Brain microvascular endothelial cell (primary cell): ENCODE results near the gene MEAK7.

Source experiments
- DNase-seq: peaks from one replicate; pipeline ENCODE4 v3.0.0-alpha.2; 2020
- H3K27ac ChIP-seq: fragments of 250-450 bp; sonication (Bioruptor Pico); 2 replicates; pipeline ENCODE4 v1.5.1; 2020; ENCODE audit warnings: mild to moderate bottlenecking, moderate library complexity
- H3K27me3 ChIP-seq: fragments of 250-450 bp; sonication (Bioruptor Pico); replicated peaks from 2 replicates; pipeline ENCODE4 v1.5.1; 2020; ENCODE audit warnings: mild to moderate bottlenecking
- H3K36me3 ChIP-seq: fragments of 250-450 bp; sonication (Bioruptor Pico); replicated peaks from 2 replicates; pipeline ENCODE4 v1.5.1; 2020; ENCODE audit warnings: mild to moderate bottlenecking
- H3K4me3 ChIP-seq: 2 replicates; pipeline ENCODE4 v1.5.1; 2011; ENCODE audit warnings: low read depth, mild to moderate bottlenecking, control low read depth, low read length, moderate library complexity
- CTCF ChIP-seq: IDR thresholded peaks from 2 replicates; pipeline ENCODE4 v1.5.1; 2011; ENCODE audit warnings: low read depth, mild to moderate bottlenecking, moderate library complexity, low read length, control low read depth, inconsistent platforms; ENCODE audit errors: missing control alignments
- in situ Hi-C: cut with HindIII; loops from 2 replicates; pipeline ENCODE4 v1.10.0; 2017; ENCODE audit warnings: low sequenced_read_pairs, low pct_ligation_motif_present

MEAK7 gene

GRCh38 chr16:84511831-84512230, 7.4 kb upstream of the MEAK7 start:
- DNase-seq, result no peak
- no peaks in the 10 kb centered on the region for H3K36me3 ChIP-seq
- H3K27ac ChIP-seq, result no peak overlapping the region
- no peak for TF ChIP-seq CTCF
- no peak overlapping the region for H3K4me3 ChIP-seq
- no peaks in the 10 kb centered on the region for H3K27me3 ChIP-seq
- in situ Hi-C loops, result no loop called here

GRCh38 chr16:84511180-84511800, 6.8 kb upstream of the MEAK7 start:
- H3K27ac ChIP-seq, result no peak overlapping the region
- in situ Hi-C loops, result no loop called here
- H3K27me3 ChIP-seq, result no peaks in the 10 kb centered on the region
- peak; percentile 76 for DNase-seq
- TF ChIP-seq CTCF, result peak; percentile 95
- H3K36me3 ChIP-seq, result no peaks in the 10 kb centered on the region
- H3K4me3 ChIP-seq, result peak overlapping the region; percentile 35

- Histone ChIP-seq H3K27me3 (no peaks in the 10 kb centered on the region), H3K4me3 (no peak overlapping the region), H3K36me3 (no peaks in the 10 kb centered on the region), H3K27ac (no peak overlapping the region)
- in situ Hi-C loops, result no loop called here
- no peak for TF ChIP-seq CTCF
- DNase-seq, result no peak
These were observed 4.8 kb upstream of the MEAK7 start for GRCh38 chr16:84509032-84509950.

- H3K27ac ChIP-seq, result no peak overlapping the region
- in situ Hi-C loops, result no loop called here
- no peaks in the 10 kb centered on the region for H3K27me3 ChIP-seq
These were observed 4.0 kb upstream of the MEAK7 start for GRCh38 chr16:84508502-84508901.

More at GRCh38 chr16:84508502-84508901, 4.0 kb upstream of the MEAK7 start:
- no peak for DNase-seq
- no peak for TF ChIP-seq CTCF
- Histone ChIP-seq H3K36me3 (no peaks in the 10 kb centered on the region), H3K4me3 (no peak overlapping the region)
